HepG2 (cell line): Measurements from ENCODE around the gene FAM120C. TPM values are rescaled to one million over a fixed set of nuclear protein-coding genes. Genes with fewer than 3 reads are reported as not detected.

Source experiments
- CEBPZ ChIP-seq: IDR thresholded peaks from 2 replicates; pipeline ENCODE4 v1.6.1; 2012; ENCODE audit warnings: low read length, improper control_type of control experiment
- ELF4 ChIP-seq: sonication (generic); formaldehyde crosslinking; IDR thresholded peaks from 2 replicates; pipeline ENCODE4 v1.5.0; 2020; ENCODE audit warnings: missing genetic modification reagents, mild to moderate bottlenecking, moderate library complexity, borderline replicate concordance
- HNRNPLL ChIP-seq: fragments of 200-400 bp; formaldehyde crosslinking; IDR thresholded peaks from 2 replicates; pipeline ENCODE4 v1.6.1; 2017; ENCODE audit warnings: mild to moderate bottlenecking, low read depth, low read length; ENCODE audit not compliant: poor library complexity, severe bottlenecking
- MZF1 ChIP-seq: sonication (generic); formaldehyde crosslinking; IDR thresholded peaks from 2 replicates; pipeline ENCODE4 v1.8.1; 2023; ENCODE audit warnings: mild to moderate bottlenecking, missing genetic modification reagents, borderline replicate concordance
- PHF5A ChIP-seq: IDR thresholded peaks from one replicate; pipeline ENCODE4 v1.6.1; 2018; ENCODE audit warnings: low read depth, missing genetic modification reagents; ENCODE audit not compliant: unreplicated experiment
- SIX1 ChIP-seq: sonication (generic); formaldehyde crosslinking; IDR thresholded peaks from 2 replicates; pipeline ENCODE4 v1.4.0; 2020; ENCODE audit warnings: missing genetic modification reagents, borderline replicate concordance
- SMAD3 ChIP-seq: sonication (generic); formaldehyde crosslinking; IDR thresholded peaks from 2 replicates; pipeline ENCODE4 v1.4.0; 2020; ENCODE audit warnings: missing genetic modification reagents
- YY1 ChIP-seq: IDR thresholded peaks from 2 replicates; pipeline ENCODE4 v1.6.1; 2011; ENCODE audit warnings: low read length, low read depth, moderate library complexity, mild to moderate bottlenecking; ENCODE audit not compliant: insufficient read depth, insufficient replicate concordance
- ZNF275 ChIP-seq: sonication (generic); formaldehyde crosslinking; IDR thresholded peaks from 2 replicates; pipeline ENCODE4 v1.8.0; 2022; ENCODE audit warnings: missing genetic modification reagents, mild to moderate bottlenecking, inconsistent platforms, borderline replicate concordance
- ZNF317 ChIP-seq: sonication (generic); formaldehyde crosslinking; IDR thresholded peaks from 2 replicates; pipeline ENCODE4 v1.5.0; 2020; ENCODE audit warnings: mild to moderate bottlenecking, missing genetic modification reagents
- ZNF878 ChIP-seq: sonication (generic); formaldehyde crosslinking; IDR thresholded peaks from 2 replicates; pipeline ENCODE4 v1.8.1; 2023; ENCODE audit warnings: mild to moderate bottlenecking, missing genetic modification reagents, moderate library complexity
- polyA plus RNA-seq, 8 experiments: library from polyadenylated mRNA; depleted of rRNA in 3 of 8; stranded (reverse) in 7 of 8; unstranded in 1 of 8; fragments of >200 nt; fragmentation: Illumina TruSeq in 4 of 8; extraction: Trizol in 4 of 8; gene quantifications; 2 replicates each; pipeline versions ENCODE4 v1.2.1 to v1.2.3, GENCODE V29; 2011 to 2016; ENCODE audit warnings: low read depth in 4 of 8, missing spikeins in 1 of 8, mixed read lengths in 1 of 8; ENCODE audit not compliant: insufficient read depth in 1 of 8
- total RNA-seq, 5 experiments: library from RNA; depleted of rRNA; stranded (reverse); fragments of >200 nt; fragmentation: Illumina TruSeq; extraction: Trizol; gene quantifications; 2 replicates each; pipeline ENCODE4 v1.2.3, GENCODE V29; 2016; ENCODE audit warnings: low read depth in 1 of 5
- TF ChIP-seq, protein P1 (sequence below): sonication (generic); formaldehyde crosslinking; IDR thresholded peaks from 2 replicates; pipeline ENCODE4 v1.5.0; 2020; ENCODE audit warnings: missing genetic modification reagents
- TF ChIP-seq, protein P2 (sequence below): sonication (generic); formaldehyde crosslinking; IDR thresholded peaks from 2 replicates; pipeline ENCODE4 v1.4.0; 2020; ENCODE audit warnings: missing genetic modification reagents, borderline replicate concordance
- TF ChIP-seq, protein P3 (sequence below): sonication (generic); formaldehyde crosslinking; IDR thresholded peaks from 2 replicates; pipeline ENCODE4 v1.4.0; 2020; ENCODE audit warnings: missing genetic modification reagents, borderline replicate concordance

Gene FAM120C
- total and polyA plus RNA-seq, 2 of the 13 experiments (the other 11 are each of a cell fraction or from before 2014, with no cell fraction given), result 4.6 to 7.4 TPM

DNA sequence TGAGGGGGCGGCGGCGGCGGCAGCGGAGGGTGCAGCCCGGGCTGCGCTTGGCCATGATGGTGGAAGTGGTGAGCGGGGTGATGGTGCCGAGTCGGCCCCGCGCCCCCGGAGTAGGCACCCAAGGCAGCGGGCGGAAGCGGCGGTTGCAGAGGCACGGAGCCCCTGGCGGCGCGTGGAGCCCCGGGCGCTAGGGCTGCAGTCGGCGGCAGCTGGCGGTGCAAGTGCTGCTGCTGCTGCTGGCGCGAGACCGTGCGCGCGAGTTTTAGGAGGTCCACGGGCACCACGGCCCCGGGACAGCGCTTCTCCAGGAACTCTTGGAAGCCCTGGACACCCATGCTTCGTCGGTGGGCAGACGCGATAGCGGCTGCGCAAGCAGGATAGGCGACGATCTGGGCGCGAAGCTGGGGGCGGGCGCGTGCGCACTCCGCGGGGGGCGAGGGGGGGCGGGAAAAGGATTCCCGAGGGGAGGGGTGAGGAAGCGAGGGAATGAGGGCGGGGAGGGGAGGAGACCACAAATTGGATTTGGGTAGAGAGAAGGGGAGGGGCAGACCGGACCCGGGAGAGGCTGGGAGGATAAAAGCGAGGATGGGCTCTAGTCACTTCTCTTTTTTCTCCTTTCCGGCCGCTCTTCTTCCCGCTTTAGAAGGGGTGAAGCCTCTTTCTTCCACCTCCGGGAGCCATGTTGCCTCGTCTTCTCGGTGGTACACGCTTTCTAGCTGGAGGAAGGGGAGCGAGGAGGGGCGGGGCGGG, at the start of gene FAM120C (continued):
- TF ChIP-seq, protein P1, sequence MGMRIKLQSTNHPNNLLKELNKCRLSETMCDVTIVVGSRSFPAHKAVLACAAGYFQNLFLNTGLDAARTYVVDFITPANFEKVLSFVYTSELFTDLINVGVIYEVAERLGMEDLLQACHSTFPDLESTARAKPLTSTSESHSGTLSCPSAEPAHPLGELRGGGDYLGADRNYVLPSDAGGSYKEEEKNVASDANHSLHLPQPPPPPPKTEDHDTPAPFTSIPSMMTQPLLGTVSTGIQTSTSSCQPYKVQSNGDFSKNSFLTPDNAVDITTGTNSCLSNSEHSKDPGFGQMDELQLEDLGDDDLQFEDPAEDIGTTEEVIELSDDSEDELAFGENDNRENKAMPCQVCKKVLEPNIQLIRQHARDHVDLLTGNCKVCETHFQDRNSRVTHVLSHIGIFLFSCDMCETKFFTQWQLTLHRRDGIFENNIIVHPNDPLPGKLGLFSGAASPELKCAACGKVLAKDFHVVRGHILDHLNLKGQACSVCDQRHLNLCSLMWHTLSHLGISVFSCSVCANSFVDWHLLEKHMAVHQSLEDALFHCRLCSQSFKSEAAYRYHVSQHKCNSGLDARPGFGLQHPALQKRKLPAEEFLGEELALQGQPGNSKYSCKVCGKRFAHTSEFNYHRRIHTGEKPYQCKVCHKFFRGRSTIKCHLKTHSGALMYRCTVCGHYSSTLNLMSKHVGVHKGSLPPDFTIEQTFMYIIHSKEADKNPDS (CRISPR knock-in tag), result no peak
- TF ChIP-seq, protein P2, sequence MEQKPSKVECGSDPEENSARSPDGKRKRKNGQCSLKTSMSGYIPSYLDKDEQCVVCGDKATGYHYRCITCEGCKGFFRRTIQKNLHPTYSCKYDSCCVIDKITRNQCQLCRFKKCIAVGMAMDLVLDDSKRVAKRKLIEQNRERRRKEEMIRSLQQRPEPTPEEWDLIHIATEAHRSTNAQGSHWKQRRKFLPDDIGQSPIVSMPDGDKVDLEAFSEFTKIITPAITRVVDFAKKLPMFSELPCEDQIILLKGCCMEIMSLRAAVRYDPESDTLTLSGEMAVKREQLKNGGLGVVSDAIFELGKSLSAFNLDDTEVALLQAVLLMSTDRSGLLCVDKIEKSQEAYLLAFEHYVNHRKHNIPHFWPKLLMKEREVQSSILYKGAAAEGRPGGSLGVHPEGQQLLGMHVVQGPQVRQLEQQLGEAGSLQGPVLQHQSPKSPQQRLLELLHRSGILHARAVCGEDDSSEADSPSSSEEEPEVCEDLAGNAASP (CRISPR knock-in tag), result no peak
- TF ChIP-seq PHF5A (CRISPR knock-in tag) (no peak), SIX1 (no peak), HNRNPLL (peak; percentile 38), ELF4 (CRISPR knock-in tag) (no peak), ZNF878 (CRISPR knock-in tag) (no peak), CEBPZ (no peak), ZNF317 (CRISPR knock-in tag) (no peak), ZNF275 (CRISPR knock-in tag) (no peak), SMAD3 (CRISPR knock-in tag) (no peak), YY1 (peak; percentile 46), MZF1 (no peak)
- TF ChIP-seq, protein P3, sequence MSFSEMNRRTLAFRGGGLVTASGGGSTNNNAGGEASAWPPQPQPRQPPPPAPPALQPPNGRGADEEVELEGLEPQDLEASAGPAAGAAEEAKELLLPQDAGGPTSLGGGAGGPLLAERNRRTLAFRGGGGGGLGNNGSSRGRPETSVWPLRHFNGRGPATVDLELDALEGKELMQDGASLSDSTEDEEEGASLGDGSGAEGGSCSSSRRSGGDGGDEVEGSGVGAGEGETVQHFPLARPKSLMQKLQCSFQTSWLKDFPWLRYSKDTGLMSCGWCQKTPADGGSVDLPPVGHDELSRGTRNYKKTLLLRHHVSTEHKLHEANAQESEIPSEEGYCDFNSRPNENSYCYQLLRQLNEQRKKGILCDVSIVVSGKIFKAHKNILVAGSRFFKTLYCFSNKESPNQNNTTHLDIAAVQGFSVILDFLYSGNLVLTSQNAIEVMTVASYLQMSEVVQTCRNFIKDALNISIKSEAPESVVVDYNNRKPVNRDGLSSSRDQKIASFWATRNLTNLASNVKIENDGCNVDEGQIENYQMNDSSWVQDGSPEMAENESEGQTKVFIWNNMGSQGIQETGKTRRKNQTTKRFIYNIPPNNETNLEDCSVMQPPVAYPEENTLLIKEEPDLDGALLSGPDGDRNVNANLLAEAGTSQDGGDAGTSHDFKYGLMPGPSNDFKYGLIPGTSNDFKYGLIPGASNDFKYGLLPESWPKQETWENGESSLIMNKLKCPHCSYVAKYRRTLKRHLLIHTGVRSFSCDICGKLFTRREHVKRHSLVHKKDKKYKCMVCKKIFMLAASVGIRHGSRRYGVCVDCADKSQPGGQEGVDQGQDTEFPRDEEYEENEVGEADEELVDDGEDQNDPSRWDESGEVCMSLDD, result no peak
